ENCODE measurements around the gene HEBP2. TPM values are rescaled to one million over a fixed set of nuclear protein-coding genes. Genes with fewer than 3 reads are reported as not detected.
A peak's percentile ranks its signal among the peaks of the same experiment; 100 is the strongest.

HEBP2 gene
- total and polyA plus RNA-seq, 4 donors: 14.4 to 56.9 (median 25.7) TPM

DNA sequence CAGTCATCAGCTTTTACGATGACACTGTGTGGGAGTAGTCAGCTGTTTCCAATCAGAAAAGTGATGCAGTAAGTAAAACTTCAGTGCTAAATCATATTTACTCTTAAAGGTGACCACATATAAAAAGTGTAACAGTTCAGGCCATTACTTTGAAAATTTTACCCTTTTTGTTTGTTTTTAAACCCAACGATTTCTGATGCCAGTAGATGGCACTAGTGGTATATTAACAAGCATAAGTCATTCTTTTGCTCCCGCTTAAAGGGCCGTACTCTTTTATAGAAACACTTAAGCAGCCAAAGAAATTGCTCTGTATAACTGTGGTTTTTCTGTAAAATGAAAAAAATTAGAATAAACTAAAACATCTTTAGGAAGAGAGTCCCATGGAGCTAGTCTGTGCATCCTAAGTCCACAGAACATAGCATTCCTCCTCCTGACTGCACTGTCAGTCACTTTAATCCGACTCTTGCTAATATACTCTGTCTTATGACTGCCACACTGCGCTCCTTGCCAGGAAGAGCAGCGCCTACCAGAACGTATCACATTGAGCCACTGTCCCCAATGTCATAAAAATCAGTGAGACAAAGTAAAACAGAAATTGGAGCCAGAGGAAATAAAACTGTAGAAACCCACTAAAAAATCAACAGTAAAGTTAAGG is 25.0 kb downstream of the HEBP2 start:
- ATAC-seq (ENCODE audit: insufficient read depth, low FRiP score): peak; percentile 50

DNA sequence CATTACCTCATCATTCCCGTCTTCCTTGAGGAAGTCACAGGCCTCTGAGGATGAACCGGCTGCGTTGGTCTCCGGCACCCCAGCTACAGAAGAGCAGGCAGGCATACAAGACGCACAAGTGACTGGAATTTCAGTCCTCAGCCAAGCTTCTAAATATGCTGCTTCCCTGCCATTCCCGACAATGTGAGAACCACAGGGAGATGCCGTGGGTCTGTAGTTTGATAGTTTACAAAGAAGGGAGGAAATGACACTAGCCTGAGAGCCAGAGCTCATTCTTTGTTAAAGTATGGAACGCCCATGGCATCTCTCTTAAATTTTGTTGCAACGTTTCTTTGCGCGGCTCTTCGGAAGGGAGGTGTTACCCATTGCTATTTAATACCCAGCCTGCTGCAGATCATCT is 25.7 kb downstream of the HEBP2 start:
- TF ChIP-seq, protein P1, sequence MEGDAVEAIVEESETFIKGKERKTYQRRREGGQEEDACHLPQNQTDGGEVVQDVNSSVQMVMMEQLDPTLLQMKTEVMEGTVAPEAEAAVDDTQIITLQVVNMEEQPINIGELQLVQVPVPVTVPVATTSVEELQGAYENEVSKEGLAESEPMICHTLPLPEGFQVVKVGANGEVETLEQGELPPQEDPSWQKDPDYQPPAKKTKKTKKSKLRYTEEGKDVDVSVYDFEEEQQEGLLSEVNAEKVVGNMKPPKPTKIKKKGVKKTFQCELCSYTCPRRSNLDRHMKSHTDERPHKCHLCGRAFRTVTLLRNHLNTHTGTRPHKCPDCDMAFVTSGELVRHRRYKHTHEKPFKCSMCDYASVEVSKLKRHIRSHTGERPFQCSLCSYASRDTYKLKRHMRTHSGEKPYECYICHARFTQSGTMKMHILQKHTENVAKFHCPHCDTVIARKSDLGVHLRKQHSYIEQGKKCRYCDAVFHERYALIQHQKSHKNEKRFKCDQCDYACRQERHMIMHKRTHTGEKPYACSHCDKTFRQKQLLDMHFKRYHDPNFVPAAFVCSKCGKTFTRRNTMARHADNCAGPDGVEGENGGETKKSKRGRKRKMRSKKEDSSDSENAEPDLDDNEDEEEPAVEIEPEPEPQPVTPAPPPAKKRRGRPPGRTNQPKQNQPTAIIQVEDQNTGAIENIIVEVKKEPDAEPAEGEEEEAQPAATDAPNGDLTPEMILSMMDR (IDR thresholded peaks at IDR 0.05; ENCODE audit: control extremely low read depth, extremely low read depth): no peak
- peak overlapping the region in 1 of 2 donors; percentile 35 for H3K27ac ChIP-seq (ENCODE audit: low read depth in 1 of 2, low read length in 1 of 2)
- peaks cover 0 to 14% (median 4%) of the 10 kb centered on the region in 4 donors for H3K36me3 ChIP-seq (ENCODE audit: control insufficient read depth in 4 of 4, insufficient read depth in 4 of 4, low read length in 4 of 4)
- H3K4me3 ChIP-seq: no peak overlapping the region
- H3K9ac ChIP-seq (ENCODE audit: insufficient read depth in 1 of 2, low read length in 2 of 2): no peak overlapping the region
- peak in 2 of 3 donors; percentile 37 to 44 for DNase-seq
- H3K9me3 ChIP-seq (ENCODE audit: control insufficient read depth in 4 of 4, insufficient read depth in 3 of 4, low read length in 3 of 4): no peaks in the 10 kb centered on the region
- no peaks in the 10 kb centered on the region for H3K27me3 ChIP-seq (ENCODE audit: control insufficient read depth in 3 of 3, insufficient read depth in 3 of 3, low read length in 2 of 3)
- H3K4me1 ChIP-seq (ENCODE audit: control insufficient read depth in 5 of 5, insufficient read depth in 5 of 5, low read length in 5 of 5): peaks cover 0 to 12% (median 3%) of the 10 kb centered on the region in 5 donors
- WGBS, 2 donors: 62 to 65% methylated on average over 12 of the region's 12 CpGs
- no peak for ATAC-seq (ENCODE audit: insufficient read depth, low FRiP score)

More for the DNA sequence above, 25.0 kb downstream of the HEBP2 start:
- TF ChIP-seq, protein P1 (IDR thresholded peaks at IDR 0.05; ENCODE audit: control extremely low read depth, extremely low read depth): peak; percentile 26
- Histone ChIP-seq H3K27ac (ENCODE audit: low read depth in 1 of 2, low read length in 1 of 2) (no peak overlapping the region), H3K9ac (ENCODE audit: insufficient read depth in 1 of 2, low read length in 2 of 2) (no peak overlapping the region), H3K27me3 (ENCODE audit: control insufficient read depth in 3 of 3, insufficient read depth in 3 of 3, low read length in 2 of 3) (no peaks in the 10 kb centered on the region), H3K9me3 (ENCODE audit: control insufficient read depth in 4 of 4, insufficient read depth in 3 of 4, low read length in 3 of 4) (no peaks in the 10 kb centered on the region), H3K4me1 (ENCODE audit: control insufficient read depth in 5 of 5, insufficient read depth in 5 of 5, low read length in 5 of 5) (peaks cover 0 to 12% (median 3%) of the 10 kb centered on the region in 5 donors), H3K4me3 (no peak overlapping the region), H3K36me3 (ENCODE audit: control insufficient read depth in 4 of 4, insufficient read depth in 4 of 4, low read length in 4 of 4) (peaks cover 3 to 14% (median 5%) of the 10 kb centered on the region in 4 donors)
- peak in 2 of 3 donors; percentile 84 to 86 for DNase-seq
- WGBS, 2 donors: 38 to 44% methylated on average over 8 of the region's 8 CpGs

DNA sequence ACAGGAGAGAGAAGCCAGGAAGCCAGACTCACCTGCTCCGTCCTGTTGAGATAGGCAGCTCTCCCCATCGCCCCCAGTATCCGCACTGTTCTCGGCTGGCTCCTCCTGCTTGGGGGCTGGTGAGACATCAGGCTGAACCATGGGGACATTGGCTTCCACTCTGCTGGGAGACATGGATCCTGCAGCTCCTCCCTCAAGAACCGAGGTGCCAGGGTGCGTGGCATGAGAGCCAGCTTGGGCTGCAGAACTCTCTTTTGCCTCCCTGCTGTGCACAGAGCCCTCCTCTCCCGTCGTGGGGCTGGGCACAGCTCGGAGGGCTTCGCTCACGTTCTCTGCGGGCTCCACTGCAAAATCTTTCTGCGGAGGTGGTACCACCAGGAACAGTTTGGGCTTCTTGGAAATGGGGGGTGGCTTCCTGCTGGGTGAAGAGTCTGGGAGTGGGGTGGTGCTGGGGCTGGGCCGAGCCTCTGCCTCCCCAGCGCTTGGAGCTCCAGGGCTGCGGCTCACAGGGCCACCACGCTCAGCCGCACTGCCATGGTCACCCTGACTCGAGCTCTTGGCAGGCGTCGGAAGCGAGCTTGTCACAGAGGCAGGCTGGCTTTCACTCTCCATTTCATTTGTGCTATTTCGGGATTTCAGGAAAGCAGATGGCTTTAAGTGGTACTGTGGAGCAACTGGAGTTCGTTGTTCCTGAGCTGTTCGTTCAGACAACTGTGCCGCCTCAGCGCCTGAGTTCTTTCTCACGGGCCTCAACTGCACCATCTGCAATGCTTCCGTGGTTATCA is 26.5 kb downstream of the HEBP2 start:
- no peak for ATAC-seq (ENCODE audit: insufficient read depth, low FRiP score)

More for the DNA sequence above, 26.5 kb downstream of the HEBP2 start:
- peaks cover 0 to 12% (median 3%) of the 10 kb centered on the region in 5 donors for H3K4me1 ChIP-seq (ENCODE audit: control insufficient read depth in 5 of 5, insufficient read depth in 5 of 5, low read length in 5 of 5)
- H3K36me3 ChIP-seq (ENCODE audit: control insufficient read depth in 4 of 4, insufficient read depth in 4 of 4, low read length in 4 of 4): peaks cover 0 to 14% (median 4%) of the 10 kb centered on the region in 4 donors
- no peak overlapping the region for H3K4me3 ChIP-seq
- no peaks in the 10 kb centered on the region for H3K9me3 ChIP-seq (ENCODE audit: control insufficient read depth in 4 of 4, insufficient read depth in 3 of 4, low read length in 3 of 4)
- 89 to 93% methylated on average over 29 of the region's 29 CpGs for WGBS, 2 donors
- H3K9ac ChIP-seq (ENCODE audit: insufficient read depth in 1 of 2, low read length in 2 of 2): no peak overlapping the region
- TF ChIP-seq, protein P1 (IDR thresholded peaks at IDR 0.05; ENCODE audit: control extremely low read depth, extremely low read depth): no peak
- H3K27me3 ChIP-seq (ENCODE audit: control insufficient read depth in 3 of 3, insufficient read depth in 3 of 3, low read length in 2 of 3): no peaks in the 10 kb centered on the region
- DNase-seq: no peak
- H3K27ac ChIP-seq (ENCODE audit: low read depth in 1 of 2, low read length in 1 of 2): peak overlapping the region in 1 of 2 donors; percentile 74

Data from lung (tissue), 12 donors.